ENCODE data around the gene TRIM54. TPM values are rescaled to one million over a fixed set of nuclear protein-coding genes. Genes with fewer than 3 reads are reported as not detected.

Gene TRIM54
- total RNA-seq, 1 experiment from 2014 or later = 2.8 TPM

DNA sequence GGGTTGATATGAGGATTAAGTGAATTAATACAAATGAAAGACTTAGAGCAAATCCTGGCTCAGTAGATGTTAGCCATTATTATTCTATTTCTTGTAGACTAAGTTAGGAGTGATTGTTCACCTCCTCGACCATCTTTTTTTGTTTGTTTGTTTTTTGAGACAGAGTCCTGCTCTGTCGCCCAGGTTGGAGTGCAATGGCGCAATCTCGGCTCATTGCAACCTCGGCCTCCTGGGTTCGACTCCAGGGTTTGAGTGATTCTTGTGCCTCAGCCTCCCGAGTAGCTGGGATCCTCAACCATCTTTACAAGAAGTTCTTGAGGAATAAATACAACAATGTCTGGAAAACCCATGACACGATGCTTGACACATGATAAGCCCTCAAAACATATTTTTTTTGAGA, 12.7 kb downstream of the TRIM54 start:
- Histone ChIP-seq H3K27ac (ENCODE audit: low read depth, low read length, poor library complexity, severe bottlenecking) (no peak overlapping the region), H3K27me3 (replicated peaks; ENCODE audit: insufficient read depth, low read depth, low read length, poor library complexity) (no peaks in the 10 kb centered on the region), H3K36me3 (ENCODE audit: insufficient read depth, low read length, poor library complexity, severe bottlenecking) (no peaks in the 10 kb centered on the region), H3K4me1 (ENCODE audit: insufficient read depth, low read length, poor library complexity, severe bottlenecking) (peaks cover 11% of the 10 kb centered on the region), H3K9me3 (ENCODE audit: low read depth, low read length, poor library complexity, severe bottlenecking) (no peaks in the 10 kb centered on the region), H3K4me3 (ENCODE audit: low read depth, low read length, poor library complexity, severe bottlenecking) (no peak overlapping the region)
- intact Hi-C loops (cut with micrococcal nuclease; ENCODE audit: unreplicated experiment) = no loop called here
- BruUV-seq (replicated peaks) = no TSS peak
- no peak for TF ChIP-seq EZH2 (IDR thresholded peaks at IDR 0.05; ENCODE audit: borderline replicate concordance, low read depth, low read length, poor library complexity, severe bottlenecking)
- TF ChIP-seq, protein P1, sequence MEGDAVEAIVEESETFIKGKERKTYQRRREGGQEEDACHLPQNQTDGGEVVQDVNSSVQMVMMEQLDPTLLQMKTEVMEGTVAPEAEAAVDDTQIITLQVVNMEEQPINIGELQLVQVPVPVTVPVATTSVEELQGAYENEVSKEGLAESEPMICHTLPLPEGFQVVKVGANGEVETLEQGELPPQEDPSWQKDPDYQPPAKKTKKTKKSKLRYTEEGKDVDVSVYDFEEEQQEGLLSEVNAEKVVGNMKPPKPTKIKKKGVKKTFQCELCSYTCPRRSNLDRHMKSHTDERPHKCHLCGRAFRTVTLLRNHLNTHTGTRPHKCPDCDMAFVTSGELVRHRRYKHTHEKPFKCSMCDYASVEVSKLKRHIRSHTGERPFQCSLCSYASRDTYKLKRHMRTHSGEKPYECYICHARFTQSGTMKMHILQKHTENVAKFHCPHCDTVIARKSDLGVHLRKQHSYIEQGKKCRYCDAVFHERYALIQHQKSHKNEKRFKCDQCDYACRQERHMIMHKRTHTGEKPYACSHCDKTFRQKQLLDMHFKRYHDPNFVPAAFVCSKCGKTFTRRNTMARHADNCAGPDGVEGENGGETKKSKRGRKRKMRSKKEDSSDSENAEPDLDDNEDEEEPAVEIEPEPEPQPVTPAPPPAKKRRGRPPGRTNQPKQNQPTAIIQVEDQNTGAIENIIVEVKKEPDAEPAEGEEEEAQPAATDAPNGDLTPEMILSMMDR (conservative IDR thresholded peaks at IDR 0.05; ENCODE audit: low read depth, low read length) = no peak
- CTCF ChIA-PET = interaction anchor here (0.7 kb wide), 1 partner anchor 11 kb away, joined by 10 read pairs; no protein-coding TSS in a partner anchor
- POLR2A ChIA-PET (ENCODE audit: low non-redundant PET) = no interaction called here
- DNase-seq (ENCODE audit: low spot score) = no peak

DNA sequence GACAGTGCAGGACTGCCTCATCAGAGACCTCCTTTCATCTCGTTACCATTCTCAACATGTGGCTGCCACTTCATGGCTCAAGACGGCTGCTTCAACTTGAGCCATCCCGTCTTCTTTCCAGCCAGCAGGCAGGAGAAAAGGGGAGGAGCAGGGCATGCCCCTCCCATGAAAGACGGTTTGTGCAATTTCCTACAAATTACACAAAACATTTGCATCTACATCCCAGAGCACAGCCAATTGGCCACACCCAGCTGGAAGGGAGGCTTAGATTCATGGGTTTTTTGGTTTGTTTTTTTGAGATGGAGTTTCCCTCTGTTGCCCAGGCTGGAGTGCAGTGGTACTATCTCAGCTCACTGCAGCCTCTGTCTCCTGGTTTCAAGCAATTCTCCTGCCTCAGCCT, 14.3 kb downstream of the TRIM54 start:
- peak; percentile 30 for DNase-seq (ENCODE audit: low spot score)
- POLR2A ChIA-PET (ENCODE audit: low non-redundant PET) = no interaction called here
- no peak overlapping the region for H3K4me3 ChIP-seq (ENCODE audit: low read depth, low read length, poor library complexity, severe bottlenecking)
- no TSS peak for BruUV-seq (replicated peaks)
- H3K27ac ChIP-seq (ENCODE audit: low read depth, low read length, poor library complexity, severe bottlenecking) = no peak overlapping the region
- CTCF ChIA-PET = interaction anchor here (1.1 kb wide), 1 partner anchor 105 kb away, joined by 4 read pairs; no protein-coding TSS in a partner anchor
- H3K27me3 ChIP-seq (replicated peaks; ENCODE audit: insufficient read depth, low read depth, low read length, poor library complexity) = no peaks in the 10 kb centered on the region
- H3K36me3 ChIP-seq (ENCODE audit: insufficient read depth, low read length, poor library complexity, severe bottlenecking) = no peaks in the 10 kb centered on the region
- peaks cover 11% of the 10 kb centered on the region for H3K4me1 ChIP-seq (ENCODE audit: insufficient read depth, low read length, poor library complexity, severe bottlenecking)
- no peak for TF ChIP-seq EZH2 (IDR thresholded peaks at IDR 0.05; ENCODE audit: borderline replicate concordance, low read depth, low read length, poor library complexity, severe bottlenecking)
- TF ChIP-seq, protein P1 (conservative IDR thresholded peaks at IDR 0.05; ENCODE audit: low read depth, low read length) = no peak
- H3K9me3 ChIP-seq (ENCODE audit: low read depth, low read length, poor library complexity, severe bottlenecking) = no peaks in the 10 kb centered on the region
- intact Hi-C loops (cut with micrococcal nuclease; ENCODE audit: unreplicated experiment) = no loop called here

DNA sequence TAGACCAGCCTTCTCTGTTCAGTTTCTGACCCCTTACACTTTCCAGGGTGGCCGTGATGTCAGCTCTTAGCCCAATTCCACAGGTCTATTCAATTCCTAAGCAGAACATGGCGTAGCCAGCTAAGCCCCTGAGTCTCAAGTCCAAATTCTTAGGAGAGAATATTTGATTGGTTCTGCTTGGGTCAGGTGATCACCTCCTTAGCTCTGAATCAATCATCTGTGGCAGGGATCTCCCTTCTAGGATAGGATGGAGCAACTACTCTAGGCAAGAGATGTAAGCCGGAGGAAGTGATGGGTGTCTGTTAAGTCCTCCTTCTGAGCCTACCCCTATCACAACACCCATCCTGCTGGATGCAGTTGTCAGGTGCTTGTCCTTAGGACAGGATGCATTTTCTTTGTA, 15.0 kb downstream of the TRIM54 start:
- Histone ChIP-seq H3K9me3 (ENCODE audit: low read depth, low read length, poor library complexity, severe bottlenecking) (no peaks in the 10 kb centered on the region), H3K36me3 (ENCODE audit: insufficient read depth, low read length, poor library complexity, severe bottlenecking) (no peaks in the 10 kb centered on the region), H3K27ac (ENCODE audit: low read depth, low read length, poor library complexity, severe bottlenecking) (no peak overlapping the region), H3K27me3 (replicated peaks; ENCODE audit: insufficient read depth, low read depth, low read length, poor library complexity) (no peaks in the 10 kb centered on the region), H3K4me3 (ENCODE audit: low read depth, low read length, poor library complexity, severe bottlenecking) (no peak overlapping the region), H3K4me1 (ENCODE audit: insufficient read depth, low read length, poor library complexity, severe bottlenecking) (peaks cover 11% of the 10 kb centered on the region)
- ChIA-PET POLR2A (ENCODE audit: low non-redundant PET) (interaction anchor here (0.6 kb wide), 1 partner anchor 159 kb away, joined by 3 read pairs; no protein-coding TSS in a partner anchor), CTCF (interaction anchor here (1.1 kb wide), 1 partner anchor 106 kb away, joined by 4 read pairs; no protein-coding TSS in a partner anchor)
- no peak for DNase-seq (ENCODE audit: low spot score)
- no TSS peak for BruUV-seq (replicated peaks)
- intact Hi-C loops (cut with micrococcal nuclease; ENCODE audit: unreplicated experiment) = no loop called here
- TF ChIP-seq, protein P1 (conservative IDR thresholded peaks at IDR 0.05; ENCODE audit: low read depth, low read length) = no peak
- no peak for TF ChIP-seq EZH2 (IDR thresholded peaks at IDR 0.05; ENCODE audit: borderline replicate concordance, low read depth, low read length, poor library complexity, severe bottlenecking)

Data from A673 (cell line).